ENCODE data around the gene ARHGEF28.

DNA sequence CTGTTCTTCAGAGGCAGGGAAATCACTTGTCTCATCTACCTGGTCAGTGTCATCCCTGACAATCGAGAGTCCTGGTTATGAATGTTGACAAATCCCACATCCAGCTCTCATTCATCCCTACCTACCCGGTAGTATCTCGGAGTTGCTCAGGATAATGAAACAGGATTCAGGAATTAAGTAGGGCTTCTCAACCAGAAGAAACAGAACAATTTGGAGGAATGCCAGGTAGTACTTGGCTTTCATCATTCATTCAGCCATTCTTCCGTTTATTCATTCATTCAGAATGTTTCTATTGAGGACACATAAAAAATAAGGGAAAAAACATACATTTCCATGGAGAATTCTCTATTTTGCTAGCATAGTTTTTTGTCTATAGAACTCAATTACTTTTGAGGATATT is 195.0 kb downstream of the ARHGEF28 start:
- TF ChIP-seq, protein P1, sequence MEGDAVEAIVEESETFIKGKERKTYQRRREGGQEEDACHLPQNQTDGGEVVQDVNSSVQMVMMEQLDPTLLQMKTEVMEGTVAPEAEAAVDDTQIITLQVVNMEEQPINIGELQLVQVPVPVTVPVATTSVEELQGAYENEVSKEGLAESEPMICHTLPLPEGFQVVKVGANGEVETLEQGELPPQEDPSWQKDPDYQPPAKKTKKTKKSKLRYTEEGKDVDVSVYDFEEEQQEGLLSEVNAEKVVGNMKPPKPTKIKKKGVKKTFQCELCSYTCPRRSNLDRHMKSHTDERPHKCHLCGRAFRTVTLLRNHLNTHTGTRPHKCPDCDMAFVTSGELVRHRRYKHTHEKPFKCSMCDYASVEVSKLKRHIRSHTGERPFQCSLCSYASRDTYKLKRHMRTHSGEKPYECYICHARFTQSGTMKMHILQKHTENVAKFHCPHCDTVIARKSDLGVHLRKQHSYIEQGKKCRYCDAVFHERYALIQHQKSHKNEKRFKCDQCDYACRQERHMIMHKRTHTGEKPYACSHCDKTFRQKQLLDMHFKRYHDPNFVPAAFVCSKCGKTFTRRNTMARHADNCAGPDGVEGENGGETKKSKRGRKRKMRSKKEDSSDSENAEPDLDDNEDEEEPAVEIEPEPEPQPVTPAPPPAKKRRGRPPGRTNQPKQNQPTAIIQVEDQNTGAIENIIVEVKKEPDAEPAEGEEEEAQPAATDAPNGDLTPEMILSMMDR (IDR thresholded peaks at IDR 0.05 in 4 of 5, conservative IDR thresholded peaks at IDR 0.05 in 1 of 5): no peak
- TF ChIP-seq POLR2A (IDR thresholded peaks at IDR 0.05): no peak
